Measurements from ENCODE around the gene YTHDC1.

Gene YTHDC1

GRCh38 chr4:68352791-68353190 is 2.9 kb upstream of the YTHDC1 start (continued):
- no peak for TF ChIP-seq ZNF18 (tag by site-specific recombination; IDR thresholded peaks at IDR 0.05)
- TF ChIP-seq ZNF521 (tag by site-specific recombination; IDR thresholded peaks at IDR 0.05), result no peak
- no peak for TF ChIP-seq PRDM2 (tag by site-specific recombination; IDR thresholded peaks at IDR 0.05; ENCODE audit: borderline replicate concordance)
- TF ChIP-seq ZNF350 (tag by site-specific recombination; IDR thresholded peaks at IDR 0.05), result no peak
- no peak for TF ChIP-seq SCRT2 (tag by site-specific recombination; IDR thresholded peaks at IDR 0.05)
- TF ChIP-seq TCF7L2 (IDR thresholded peaks at IDR 0.05; ENCODE audit: borderline replicate concordance, low read depth, low read length), result no peak
- TF ChIP-seq ZFP37 (tag by site-specific recombination; IDR thresholded peaks at IDR 0.05), result no peak
- no peak for TF ChIP-seq OVOL3 (tag by site-specific recombination; IDR thresholded peaks at IDR 0.05)

- peak overlapping the region; percentile 77 for H3K27ac ChIP-seq (ENCODE audit: extremely low read depth, low read depth, low read length)
- H3K4me3 ChIP-seq (ENCODE audit: low read depth, low read length), result peak overlapping the region; percentile 95
- TF ChIP-seq ZNF18 (tag by site-specific recombination; IDR thresholded peaks at IDR 0.05) (no peak), ZNF335 (tag by site-specific recombination; conservative IDR thresholded peaks at IDR 0.05) (peak; percentile 55), GLI4 (tag by site-specific recombination; IDR thresholded peaks at IDR 0.05) (no peak), OVOL3 (tag by site-specific recombination; IDR thresholded peaks at IDR 0.05) (no peak), ZNF223 (tag by site-specific recombination; IDR thresholded peaks at IDR 0.05) (no peak), ZNF221 (tag by site-specific recombination; IDR thresholded peaks at IDR 0.05; ENCODE audit: borderline replicate concordance) (no peak), GLIS2 (tag by site-specific recombination; IDR thresholded peaks at IDR 0.05) (peak; percentile 59; the same call in 1 of the 2 replicates)
- H3K4me1 ChIP-seq (ENCODE audit: control insufficient read depth, insufficient read depth, low read length), result 0 out of 2 replicates have a peak, but pooled peaks cover 3% of the 10 kb centered on the region
- H3K36me3 ChIP-seq (ENCODE audit: control insufficient read depth in 2 of 2, insufficient read depth in 1 of 2, low read length in 2 of 2), result peaks cover 0 to 8% of the 10 kb centered on the region in 2 experiments; a peak in 1 of 3 replicates
- H3K9me3 ChIP-seq (ENCODE audit: control insufficient read depth, insufficient read depth, low read depth, low read length), result no peaks in the 10 kb centered on the region
- CTCF ChIA-PET, result no interaction called here
- POLR2A ChIA-PET, result no interaction called here
These were observed 626 bp downstream of the YTHDC1 start for GRCh38 chr4:68349279-68349648.

GRCh38 chr4:68348577-68348976 is 1.3 kb downstream of the YTHDC1 start:
- Histone ChIP-seq H3K36me3 (ENCODE audit: control insufficient read depth in 2 of 2, insufficient read depth in 1 of 2, low read length in 2 of 2) (peaks cover 0 to 8% of the 10 kb centered on the region in 2 experiments; a peak in 1 of 3 replicates), H3K4me1 (ENCODE audit: control insufficient read depth, insufficient read depth, low read length) (0 out of 2 replicates have a peak, but pooled peaks cover 3% of the 10 kb centered on the region), H3K9me3 (ENCODE audit: control insufficient read depth, insufficient read depth, low read depth, low read length) (no peaks in the 10 kb centered on the region), H3K4me3 (ENCODE audit: low read depth, low read length) (peak overlapping the region; percentile 95), H3K27ac (ENCODE audit: extremely low read depth, low read depth, low read length) (no peak overlapping the region)
- peak; percentile 50; the same call in 1 of the 2 replicates for TF ChIP-seq PRDM6 (tag by site-specific recombination; IDR thresholded peaks at IDR 0.05)
- no peak for TF ChIP-seq ZNF335 (tag by site-specific recombination; conservative IDR thresholded peaks at IDR 0.05)
- CTCF ChIA-PET, result no interaction called here
- POLR2A ChIA-PET, result no interaction called here
